Lower leg skin (tissue), 4 donors: ENCODE results near the gene NEGR1. TPM values are rescaled to one million over a fixed set of nuclear protein-coding genes. Genes with fewer than 3 reads are reported as not detected.
"Not testable (repeated sequence)": the region's sequence is repeated elsewhere in the genome, so short reads cannot be mapped to it uniquely, and the experiment has no call there.

Experiments
- DNase-seq, 2 donors: peaks; one replicate each; pipeline ENCODE4 v3.0.0-alpha.2; 2019; ENCODE audit warnings: low spot score in 2 of 2
- H3K4me3 ChIP-seq: fragments of 200-600 bp; sonication (generic); 2 replicates; pipeline ENCODE4 v1.5.1; 2017; ENCODE audit warnings: mild to moderate bottlenecking, low read depth; ENCODE audit not compliant: poor library complexity, severe bottlenecking
- POLR2A ChIP-seq, 2 donors: fragments of 450-650 bp; IDR thresholded peaks; one replicate each; pipeline ENCODE4 v1.6.1; 2016 to 2017; ENCODE audit warnings: antibody characterized with exemption in 2 of 2, mild to moderate bottlenecking in 1 of 2, moderate library complexity in 1 of 2
- WGBS, 2 donors: methylation state at CpG; one replicate each; pipeline ENCODE4 v1.1.5; 2018; 5-methylcytosine and 5-hydroxymethylcytosine counted together
- intact Hi-C: fragments of 100-400 bp; cut with DNase I; formaldehyde crosslinking; loops from one replicate; pipeline ENCODE4 v1.15.0; 2023; ENCODE audit warnings: low total_unique reads
- total RNA-seq, 4 donors: library from RNA; depleted of rRNA; stranded (reverse); fragments of >200 nt; gene quantifications; one replicate each; pipeline ENCODE4 v1.1.0, GENCODE V29; 2016
- TF ChIP-seq, protein P1 (sequence below), 3 donors: fragments of 450-650 bp; IDR thresholded peaks; one replicate each; pipeline ENCODE4 v1.5.1; 2016; ENCODE audit warnings: antibody characterized with exemption in 3 of 3, mild to moderate bottlenecking in 3 of 3, moderate library complexity in 2 of 3

Gene NEGR1
- total RNA-seq, 4 donors from 2014 or later: 4.1 to 13.6 (median 6.0) TPM

GRCh38 chr1:72271555-72272085 is 10.7 kb downstream of the NEGR1 start:
- intact Hi-C loops: no loop called here
- no peak overlapping the region for H3K4me3 ChIP-seq
- DNase-seq: no peak
- TF ChIP-seq, protein P1, sequence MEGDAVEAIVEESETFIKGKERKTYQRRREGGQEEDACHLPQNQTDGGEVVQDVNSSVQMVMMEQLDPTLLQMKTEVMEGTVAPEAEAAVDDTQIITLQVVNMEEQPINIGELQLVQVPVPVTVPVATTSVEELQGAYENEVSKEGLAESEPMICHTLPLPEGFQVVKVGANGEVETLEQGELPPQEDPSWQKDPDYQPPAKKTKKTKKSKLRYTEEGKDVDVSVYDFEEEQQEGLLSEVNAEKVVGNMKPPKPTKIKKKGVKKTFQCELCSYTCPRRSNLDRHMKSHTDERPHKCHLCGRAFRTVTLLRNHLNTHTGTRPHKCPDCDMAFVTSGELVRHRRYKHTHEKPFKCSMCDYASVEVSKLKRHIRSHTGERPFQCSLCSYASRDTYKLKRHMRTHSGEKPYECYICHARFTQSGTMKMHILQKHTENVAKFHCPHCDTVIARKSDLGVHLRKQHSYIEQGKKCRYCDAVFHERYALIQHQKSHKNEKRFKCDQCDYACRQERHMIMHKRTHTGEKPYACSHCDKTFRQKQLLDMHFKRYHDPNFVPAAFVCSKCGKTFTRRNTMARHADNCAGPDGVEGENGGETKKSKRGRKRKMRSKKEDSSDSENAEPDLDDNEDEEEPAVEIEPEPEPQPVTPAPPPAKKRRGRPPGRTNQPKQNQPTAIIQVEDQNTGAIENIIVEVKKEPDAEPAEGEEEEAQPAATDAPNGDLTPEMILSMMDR (IDR thresholded peaks at IDR 0.05): no peak
- TF ChIP-seq POLR2A (IDR thresholded peaks at IDR 0.05): no peak
- 70 to 73% methylated on average over 6 of the region's 6 CpGs for WGBS, 2 donors

DNA sequence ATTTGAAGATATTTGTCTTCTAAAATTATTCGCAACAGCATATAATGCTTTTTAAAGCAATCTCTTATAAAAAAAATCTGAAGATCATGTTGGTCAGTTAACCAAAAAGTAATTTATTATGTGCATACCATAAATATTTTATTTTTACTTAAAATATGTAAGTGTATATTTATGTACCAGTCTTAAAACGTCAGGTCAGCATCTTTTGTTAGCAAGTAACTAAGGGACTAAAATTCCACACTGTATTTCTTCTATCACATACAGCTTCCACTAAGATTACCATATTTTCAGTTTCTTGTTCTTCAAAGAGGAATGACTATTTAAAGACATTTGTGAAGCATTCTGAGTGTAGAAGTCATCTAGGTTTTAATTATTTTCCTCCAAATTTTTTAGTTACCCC is 19.6 kb downstream of the NEGR1 start:
- TF ChIP-seq POLR2A (IDR thresholded peaks at IDR 0.05): no peak
- TF ChIP-seq, protein P1 (IDR thresholded peaks at IDR 0.05): no peak
- intact Hi-C loops: no loop called here
- no peak for DNase-seq
- no peak overlapping the region for H3K4me3 ChIP-seq
- WGBS, 2 donors: 75 to 76% methylated on average over 2 of the region's 2 CpGs

GRCh38 chr1:72253132-72253531 is 29.2 kb downstream of the NEGR1 start:
- H3K4me3 ChIP-seq: no peak overlapping the region
- TF ChIP-seq, protein P1 (IDR thresholded peaks at IDR 0.05): no peak
- no peak for TF ChIP-seq POLR2A (IDR thresholded peaks at IDR 0.05)
- no peak for DNase-seq
- intact Hi-C loops: no loop called here

DNA sequence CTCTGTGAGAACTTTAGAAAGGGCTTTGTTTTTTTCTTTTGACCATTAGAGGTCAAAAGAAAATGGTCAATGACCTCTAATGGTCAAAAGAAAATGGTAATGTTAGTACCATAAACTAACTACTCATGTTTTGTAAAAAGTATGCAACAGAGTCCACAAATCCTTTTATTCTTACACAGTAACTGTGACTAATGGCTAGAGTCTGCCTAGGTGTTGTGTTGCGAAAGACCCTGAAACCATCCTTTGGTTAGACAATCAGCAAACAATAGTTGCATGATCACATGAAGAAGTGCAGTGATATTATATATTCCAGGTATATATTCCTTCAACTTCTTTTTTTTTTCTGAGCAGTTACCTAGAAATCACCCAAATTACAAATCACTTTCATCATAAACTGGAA is 40.9 kb downstream of the NEGR1 start:
- DNase-seq: no peak
- intact Hi-C loops: no loop called here
- TF ChIP-seq POLR2A (IDR thresholded peaks at IDR 0.05): no peak
- TF ChIP-seq, protein P1 (IDR thresholded peaks at IDR 0.05): no peak
- H3K4me3 ChIP-seq: no peak overlapping the region
- 93 to 97% methylated on average over 1 of the region's 1 CpG for WGBS, 2 donors

GRCh38 chr1:72235931-72236330 is 46.4 kb downstream of the NEGR1 start:
- intact Hi-C loops, DNase-seq, H3K4me3 ChIP-seq: not testable (repeated sequence)

- TF ChIP-seq POLR2A (IDR thresholded peaks at IDR 0.05): no peak
- TF ChIP-seq, protein P1 (IDR thresholded peaks at IDR 0.05): no peak
- no peak for DNase-seq
- 80 to 86% methylated on average over 7 of the region's 7 CpGs for WGBS, 2 donors
- intact Hi-C loops: no loop called here
- H3K4me3 ChIP-seq: no peak overlapping the region
Measured at GRCh38 chr1:72235062-72235461, 47.3 kb downstream of the NEGR1 start.
